ENCODE results near the gene PAOX.

DNA sequence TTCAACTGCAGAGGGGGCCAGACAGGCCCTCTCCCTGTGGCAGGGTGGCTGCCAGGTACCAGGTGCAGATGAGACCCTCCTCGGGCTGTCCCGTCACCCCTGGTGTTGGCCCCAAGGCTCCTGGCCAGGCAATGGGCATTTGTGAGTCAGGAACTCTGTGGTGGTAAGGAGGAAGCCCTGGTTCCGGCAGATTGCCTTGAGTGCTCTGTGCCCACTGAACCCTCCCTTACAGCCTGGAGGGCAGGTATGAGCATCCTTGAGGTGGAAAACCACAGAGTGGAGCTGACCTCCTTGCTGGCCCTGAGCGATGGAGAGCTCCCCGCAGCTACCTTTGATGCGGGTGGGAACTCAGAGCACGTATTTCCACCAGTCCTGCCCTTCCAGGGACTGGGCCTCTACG lies 2.0 kb downstream of the PAOX start:
- TF ChIP-seq CTCF (IDR thresholded peaks at IDR 0.05) (no peak), POLR2A (IDR thresholded peaks at IDR 0.05) (no peak)

Measured in thyroid gland (tissue), 4 donors.